OCI-LY3 (cell line): ENCODE results near the gene MYADM.

Experiments used
- H2AFZ ChIP-seq: fragments of 200-600, 300-600 bp; shearing (Covaris generic); 2 replicates; pipeline ENCODE4 v1.6.0; 2014; ENCODE audit warnings: antibody characterized with exemption, low read depth, low read length
- H3K27ac ChIP-seq: fragments of 200-600, 300-600 bp; sonication (generic); 2 replicates; pipeline ENCODE4 v1.5.1; 2014; ENCODE audit warnings: mild to moderate bottlenecking, low read length, moderate library complexity, mixed read lengths
- H3K27me3 ChIP-seq: fragments of 200-600, 300-600 bp; sonication (generic); 2 replicates; pipeline ENCODE4 v1.6.1; 2014; ENCODE audit warnings: low read depth, low read length, mixed read lengths
- H3K36me3 ChIP-seq: fragments of 200-600, 300-600 bp; sonication (generic); replicated peaks from 2 replicates; pipeline ENCODE3; 2014; ENCODE audit warnings: low read depth, low read length, mixed read lengths
- H3K4me1 ChIP-seq: fragments of 300-600, 200-600 bp; sonication (generic); 2 replicates; pipeline ENCODE4 v1.6.1; 2014; ENCODE audit warnings: low read length, mixed read lengths
- H3K4me2 ChIP-seq: fragments of 200-600, 300-600 bp; sonication (generic); 2 replicates; pipeline ENCODE4 v1.6.1; 2014; ENCODE audit warnings: low read length, mixed read lengths
- H3K4me3 ChIP-seq: fragments of 300-600, 200-600 bp; sonication (generic); 2 replicates; pipeline ENCODE4 v1.5.1; 2014; ENCODE audit warnings: antibody characterized with exemption, mild to moderate bottlenecking, low read length, moderate library complexity
- H3K79me2 ChIP-seq: fragments of 300-600, 200-600 bp; shearing (Covaris generic); 2 replicates; pipeline ENCODE4 v1.6.1; 2014; ENCODE audit warnings: mild to moderate bottlenecking, low read length, mixed read lengths
- H3K9ac ChIP-seq: fragments of 300-600, 200-600 bp; shearing (Covaris generic); 2 replicates; pipeline ENCODE4 v1.6.0; 2014; ENCODE audit warnings: mild to moderate bottlenecking, low read length, moderate library complexity
- H3K9me3 ChIP-seq: fragments of 200-600, 300-600 bp; shearing (Covaris generic); 2 replicates; pipeline ENCODE4 v1.6.1; 2014; ENCODE audit warnings: low read length, mixed read lengths; ENCODE audit not compliant: insufficient read depth
- H4K20me1 ChIP-seq: fragments of 200-600, 300-600 bp; sonication (generic); 2 replicates; pipeline ENCODE4 v1.6.1; 2016; ENCODE audit warnings: low read length, mixed read lengths; ENCODE audit not compliant: insufficient read depth
- CTCF ChIP-seq: fragments of 200-600, 300-600 bp; sonication (generic); IDR thresholded peaks from 2 replicates; pipeline ENCODE4 v1.5.1; 2014; ENCODE audit warnings: antibody characterized with exemption, low read length, low read depth
- EZH2phosphoT487 ChIP-seq: fragments of 200-600 bp; shearing (Covaris generic); IDR thresholded peaks from 2 replicates; pipeline ENCODE4 v1.6.1; 2018; ENCODE audit warnings: antibody characterized with exemption, mixed run types, low read depth

MYADM gene

GRCh38 chr19:53879140-53880081 lies 11.7 kb downstream of the MYADM start:
- H3K79me2 ChIP-seq, result no peaks in the 10 kb centered on the region
- no peaks in the 10 kb centered on the region for H3K27me3 ChIP-seq
- H2AFZ ChIP-seq, result no peak overlapping the region
- H3K4me2 ChIP-seq, result no peak overlapping the region
- H3K4me3 ChIP-seq, result no peak overlapping the region
- no peaks in the 10 kb centered on the region for H3K4me1 ChIP-seq
- no peaks in the 10 kb centered on the region for H3K9me3 ChIP-seq
- TF ChIP-seq CTCF (no peak), EZH2phosphoT487 (no peak)
- no peak overlapping the region for H3K27ac ChIP-seq
- H4K20me1 ChIP-seq, result no peaks in the 10 kb centered on the region
- H3K36me3 ChIP-seq, result no peaks in the 10 kb centered on the region
- H3K9ac ChIP-seq, result no peak overlapping the region

- Histone ChIP-seq H3K4me1 (no peaks in the 10 kb centered on the region), H2AFZ (no peak overlapping the region), H3K79me2 (no peaks in the 10 kb centered on the region), H3K9ac (no peak overlapping the region), H3K36me3 (no peaks in the 10 kb centered on the region), H3K27ac (no peak overlapping the region), H3K4me3 (no peak overlapping the region), H4K20me1 (no peaks in the 10 kb centered on the region), H3K4me2 (no peak overlapping the region), H3K9me3 (no peaks in the 10 kb centered on the region), H3K27me3 (no peaks in the 10 kb centered on the region)
- no peak for TF ChIP-seq CTCF
- TF ChIP-seq EZH2phosphoT487, result no peak
Observed at GRCh38 chr19:53880711-53881481, 13.2 kb downstream of the MYADM start.

- Histone ChIP-seq H3K36me3 (no peaks in the 10 kb centered on the region), H3K27ac (no peak within 1 kb of the TSS), H3K9ac (no peak within 1 kb of the TSS), H3K79me2 (no peaks in the 10 kb centered on the region), H3K9me3 (no peaks in the 10 kb centered on the region), H3K4me2 (no peak within 1 kb of the TSS), H4K20me1 (no peaks in the 10 kb centered on the region), H3K4me1 (no peaks in the 10 kb centered on the region), H3K4me3 (no peak within 1 kb of the TSS), H2AFZ (no peak within 1 kb of the TSS), H3K27me3 (no peaks in the 10 kb centered on the region)
- TF ChIP-seq CTCF, result no peak
- TF ChIP-seq EZH2phosphoT487, result no peak
Observed at GRCh38 chr19:53881482-53882390, 14.1 kb downstream of the MYADM start, which contains the start of gene PRKCG. Gene PRKCG (plus strand): TSS chr19:53882197. CDS start chr19:53882495, 298 bp downstream.
